Natural killer cell treated with Interleukin-12 subunit alpha and Interleukin-12 subunit beta and Interleukin-15 and Interleukin-18, amount 100 ng/mL, for 72 hours (primary cell): ENCODE results near the gene GUCA2B. TPM values are rescaled to one million over a fixed set of nuclear protein-coding genes. Genes with fewer than 3 reads are reported as not detected.

ENCODE experiments used
- ATAC-seq, 2 donors: fragments of 150-1000 bp; cut with Tn5 transposase in 1 of 2; sonication (Bioruptor Pico), chemical (Tn5 transposase) in 1 of 2; 2 replicates each; pipeline ENCODE4 v1.10.0; 2021
- DNase-seq: peaks from one replicate; pipeline ENCODE4 v3.0.0; 2022; ENCODE audit warnings: low spot score
- H3K27ac Mint-ChIP-seq, 2 donors: 1 replicate in 1 of 2; 2 replicates in 1 of 2; pipeline ENCODE4 v1.8.0; 2022; ENCODE audit warnings: mixed read lengths in 2 of 2, mild to moderate bottlenecking in 1 of 2, moderate library complexity in 1 of 2
- H3K27me3 Mint-ChIP-seq, 2 donors: 1 replicate in 1 of 2; 2 replicates in 1 of 2; pipeline ENCODE4 v1.8.0; 2022; ENCODE audit warnings: mixed read lengths in 2 of 2
- H3K36me3 Mint-ChIP-seq: one replicate; pipeline ENCODE4 v1.8.0; 2022; ENCODE audit warnings: mixed read lengths
- H3K4me1 Mint-ChIP-seq, 2 donors: 1 replicate in 1 of 2; 2 replicates in 1 of 2; pipeline ENCODE4 v1.8.0; 2022; ENCODE audit warnings: low read depth in 2 of 2, mixed read lengths in 2 of 2, mild to moderate bottlenecking in 1 of 2
- H3K4me3 Mint-ChIP-seq: one replicate; pipeline ENCODE4 v1.8.0; 2022; ENCODE audit warnings: mixed read lengths
- H3K9me3 Mint-ChIP-seq: 2 replicates; pipeline ENCODE4 v1.8.0; 2022; ENCODE audit warnings: mixed read lengths
- total RNA-seq, 2 donors: library from RNA; stranded (reverse); gene quantifications; one replicate each; pipeline ENCODE4 v1.2.3, GENCODE V29; 2022

GUCA2B gene
- total RNA-seq, 2 donors from 2014 or later, result not detected

GRCh38 chr1:42198251-42198650, 45.0 kb downstream of the GUCA2B start:
- ATAC-seq, result no peak
- H3K27me3 Mint-ChIP-seq, result no peaks in the 10 kb centered on the region

GRCh38 chr1:42201986-42202385, 48.8 kb downstream of the GUCA2B start:
- Mint-ChIP-seq H3K4me3 (no peak overlapping the region), H3K36me3 (peaks cover 36% of the 10 kb centered on the region)

More at GRCh38 chr1:42198251-42198650, 45.0 kb downstream of the GUCA2B start:
- Mint-ChIP-seq H3K4me1 (no peaks in the 10 kb centered on the region), H3K9me3 (peaks cover 5% of the 10 kb centered on the region), H3K27ac (no peak overlapping the region), H3K36me3 (peaks cover 20% of the 10 kb centered on the region), H3K4me3 (no peak overlapping the region)
- DNase-seq, result no peak

More at GRCh38 chr1:42201986-42202385, 48.8 kb downstream of the GUCA2B start:
- Mint-ChIP-seq H3K4me1 (peaks cover 10 to 16% of the 10 kb centered on the region in 2 donors), H3K27ac (no peak overlapping the region), H3K9me3 (peaks cover 10% of the 10 kb centered on the region), H3K27me3 (no peaks in the 10 kb centered on the region)
- ATAC-seq (no peak), DNase-seq (no peak)

Other genes with a start within 250 kb of the GUCA2B start
- gene HIVEP3, start 234.5 kb upstream of the GUCA2B start, total RNA-seq, result 10 to 100 TPM; 17.9 to 32.0 TPM
- not detected for gene GUCA2A, start 11.3 kb downstream of the GUCA2B start, total RNA-seq
- gene FOXJ3, start 181.8 kb downstream of the GUCA2B start, total RNA-seq, result 10 to 100 TPM; 57.9 to 69.9 TPM
- 1 to 10 TPM in 1 of 2 donors, under 1 TPM in 1; 0.98 to 8.8 TPM for gene RIMKLA, start 227.4 kb downstream of the GUCA2B start, total RNA-seq